NK-92 (cell line): ENCODE data around the gene KIAA0753.

Source experiments
- DNase-seq: peaks from one replicate; lab custom pipeline; 2025; ENCODE audit not compliant: unreplicated experiment; lab: John Stamatoyannopoulos, UW

Gene KIAA0753

DNA sequence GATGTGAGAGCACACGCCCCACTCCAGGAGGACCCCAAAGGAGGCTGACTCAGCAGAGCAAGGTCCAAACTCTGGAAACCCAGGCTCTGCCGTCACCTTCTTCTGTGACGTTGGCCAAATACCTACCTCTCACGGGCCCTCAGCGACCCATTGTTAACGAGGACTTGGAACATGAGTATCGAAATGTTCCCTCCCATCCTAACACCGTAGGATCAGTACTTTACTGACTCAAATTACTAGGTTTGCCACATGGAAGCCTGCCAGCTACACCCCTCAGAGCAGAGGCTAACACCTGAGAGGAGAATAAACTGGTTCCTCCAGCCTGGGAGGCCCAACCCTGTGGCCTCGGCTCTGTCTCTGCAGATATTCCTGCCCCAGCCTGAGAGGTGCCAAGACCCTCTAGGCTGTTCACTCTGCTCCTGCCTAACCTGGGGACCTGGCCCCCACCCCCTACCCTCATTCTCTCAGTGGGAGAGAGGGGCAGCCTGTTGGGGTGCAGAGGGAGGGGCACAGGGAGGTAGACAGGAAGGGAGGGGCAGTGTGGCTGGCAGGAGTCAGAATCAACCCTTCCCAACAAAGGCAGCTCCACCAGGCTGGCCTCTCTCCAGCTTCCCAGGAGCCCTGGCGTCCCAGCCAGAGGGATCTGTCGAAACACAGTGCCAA is 88.5 kb downstream of the KIAA0753 start:
- no peak for DNase-seq

DNA sequence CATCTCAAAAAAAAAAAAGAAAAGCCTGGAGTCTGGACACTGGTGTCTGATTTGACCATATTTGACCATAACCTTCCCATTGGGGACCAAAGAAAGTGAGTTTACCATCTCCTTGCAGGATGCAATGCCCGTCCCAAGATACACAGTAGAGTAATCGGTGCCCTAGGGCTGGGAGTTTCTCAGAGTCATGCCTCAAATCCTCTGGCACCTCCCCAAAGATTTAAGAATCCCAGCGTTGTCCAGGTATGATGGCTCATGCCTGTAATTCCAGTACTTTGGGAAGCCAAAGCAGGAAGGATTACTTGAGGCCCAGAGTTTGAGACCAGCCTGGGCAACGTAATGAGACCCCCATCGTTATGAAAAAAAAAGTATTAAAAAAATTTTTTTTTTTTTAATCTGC is 89.2 kb downstream of the KIAA0753 start:
- DNase-seq: no peak

DNA sequence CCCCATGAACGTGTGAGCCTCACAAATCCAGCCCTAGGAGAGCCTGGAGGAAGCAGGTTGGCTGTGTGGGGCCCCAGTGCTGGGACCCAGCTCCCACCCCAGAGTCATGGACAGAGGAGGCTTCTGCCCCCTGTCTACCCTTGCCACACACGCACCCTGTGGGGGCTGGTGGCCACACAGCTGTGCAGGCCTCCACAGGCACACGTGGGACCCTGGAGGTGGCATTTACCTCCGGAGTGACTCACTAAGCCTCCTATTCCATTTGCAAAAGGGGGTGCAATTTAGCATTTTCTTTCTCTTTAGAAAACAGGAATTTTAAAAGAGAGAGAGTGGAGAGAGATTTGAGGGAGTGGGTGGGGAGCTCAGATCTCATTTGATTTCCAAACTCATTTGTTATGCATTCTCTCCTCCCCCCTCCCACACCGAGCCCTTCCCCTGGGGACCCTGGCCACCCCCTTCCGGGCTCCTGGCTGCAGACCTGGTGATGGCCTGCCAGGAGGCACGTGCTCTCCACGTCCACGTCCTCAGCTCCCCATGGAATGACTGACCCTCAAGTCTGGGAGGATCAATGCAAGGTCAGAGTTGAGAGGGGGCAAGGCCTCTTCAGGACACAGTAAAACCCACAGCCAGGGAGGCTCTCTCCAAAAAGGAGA is 91.0 kb downstream of the KIAA0753 start:
- no peak for DNase-seq

DNA sequence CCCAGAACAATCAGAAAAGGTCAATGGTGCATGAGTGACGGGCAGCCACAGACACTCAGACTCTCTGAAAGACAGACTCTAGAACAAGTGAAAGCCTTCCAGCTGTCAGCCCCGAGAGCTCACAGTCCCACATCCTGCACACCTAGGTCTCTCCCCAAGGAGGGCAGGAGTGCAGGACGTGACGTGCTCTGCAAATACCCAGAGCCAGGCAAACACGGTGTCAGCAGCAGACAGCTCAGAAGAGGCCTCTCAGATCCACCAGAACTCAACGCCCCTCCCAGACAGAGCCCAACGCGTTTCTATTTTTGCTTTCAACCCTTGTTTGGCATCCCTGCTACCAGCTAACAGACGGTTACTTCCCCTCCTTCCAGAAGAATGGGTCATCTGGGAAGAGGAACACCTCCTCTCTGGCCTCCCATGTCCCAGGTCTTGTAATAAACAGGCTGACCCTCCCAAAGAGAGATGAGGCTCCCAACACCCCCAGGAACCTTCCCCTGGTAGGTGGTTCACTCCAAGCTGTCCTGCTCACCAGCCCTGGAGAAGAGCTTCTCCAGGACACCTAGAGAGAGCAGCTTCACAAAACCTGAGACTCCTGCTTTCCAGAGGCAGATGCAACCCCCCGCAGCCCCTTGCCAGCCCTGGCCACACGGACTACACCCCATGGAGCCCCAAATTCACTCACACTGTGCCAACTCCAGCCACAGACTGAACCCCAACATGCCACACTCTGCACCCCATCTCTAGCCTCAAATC is 91.8 kb downstream of the KIAA0753 start:
- DNase-seq: no peak

DNA sequence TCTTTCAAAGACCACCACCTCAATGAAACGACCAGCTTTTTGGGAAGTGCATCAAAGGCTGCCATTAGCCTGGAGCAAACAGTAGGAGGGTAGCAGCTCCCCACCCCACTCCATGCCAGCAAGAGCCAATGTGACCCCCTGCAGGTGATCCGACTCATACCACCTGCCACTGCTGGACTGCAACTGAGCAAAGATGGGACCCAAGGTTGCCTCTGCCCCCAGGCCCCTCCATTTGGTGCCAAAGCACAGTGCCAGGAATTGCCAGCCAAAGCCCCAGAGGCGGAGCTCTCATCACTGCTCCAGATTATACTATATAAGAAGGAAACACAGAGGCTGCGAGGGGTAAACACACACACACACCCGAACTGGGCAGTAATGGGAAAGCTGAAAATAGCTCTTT is 92.5 kb downstream of the KIAA0753 start:
- DNase-seq: no peak

DNA sequence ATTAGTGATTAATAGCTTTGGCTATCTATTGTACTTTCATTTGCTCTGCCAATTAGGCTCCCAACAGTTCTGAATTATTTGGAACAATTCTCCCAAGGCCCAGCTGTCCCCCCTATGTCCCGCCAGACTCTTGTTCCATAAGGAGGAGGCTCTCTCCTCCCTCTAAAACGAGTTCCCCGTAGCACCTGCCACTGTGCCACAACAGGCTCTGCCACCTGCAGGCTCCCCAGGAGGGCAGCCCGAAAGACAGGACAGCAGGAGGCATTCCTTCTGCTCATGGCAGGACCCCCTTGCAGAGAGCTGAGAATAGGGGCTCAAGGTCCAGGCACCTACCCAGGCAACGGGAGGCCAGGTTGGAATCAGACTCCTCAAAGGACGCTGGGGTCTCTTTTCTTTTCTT is 93.2 kb downstream of the KIAA0753 start:
- no peak for DNase-seq

DNA sequence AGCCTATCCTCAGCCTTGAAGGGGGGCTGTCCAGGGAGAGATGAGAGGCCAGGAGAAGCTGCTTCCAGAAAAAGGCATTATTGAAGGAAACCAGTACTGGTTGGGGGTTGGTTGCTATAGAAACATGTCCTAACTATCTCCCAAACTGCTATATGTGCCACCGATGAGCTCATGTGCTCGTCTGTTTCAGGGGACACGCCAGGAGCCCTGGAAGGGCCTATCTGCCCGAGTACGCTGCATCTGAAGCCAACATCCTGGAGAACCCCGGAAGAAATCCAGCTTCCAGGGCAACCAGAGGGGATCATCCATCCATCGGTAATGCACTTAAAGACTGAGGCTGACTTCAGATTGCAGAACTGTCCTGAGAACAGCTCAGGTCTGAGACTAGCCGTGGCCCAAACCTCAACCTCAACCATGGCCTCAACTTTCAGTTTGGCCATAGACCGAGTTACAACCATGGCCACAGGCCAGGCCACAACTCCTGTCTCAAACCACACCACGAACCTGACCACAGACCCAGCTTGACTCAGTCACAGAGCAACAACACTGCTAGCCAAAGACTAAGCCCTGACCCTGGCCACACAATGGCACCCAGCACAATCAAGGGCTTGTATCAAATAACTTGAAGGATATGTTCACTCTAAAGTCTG is 94.3 kb downstream of the KIAA0753 start:
- no peak for DNase-seq

DNA sequence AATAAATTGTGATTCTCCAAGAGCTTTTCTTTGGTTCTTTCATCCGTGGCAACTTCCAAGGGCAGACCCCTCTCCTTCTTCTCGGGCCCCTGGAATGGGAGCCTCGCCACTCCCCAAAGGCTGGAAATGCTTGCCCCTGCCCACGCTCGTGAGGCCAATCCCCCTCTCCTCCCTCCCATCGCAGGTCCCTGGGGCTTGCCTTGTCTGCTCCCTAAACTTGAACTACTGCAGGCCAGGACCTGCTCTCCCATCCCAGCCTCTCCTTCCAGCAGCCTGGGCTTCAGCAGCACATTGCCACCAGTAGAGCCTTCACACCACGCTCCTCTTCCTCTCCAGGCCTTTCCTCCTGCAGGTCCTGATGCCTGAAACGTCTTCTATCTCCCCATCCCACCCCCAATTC is 95.2 kb downstream of the KIAA0753 start:
- DNase-seq: no peak

DNA sequence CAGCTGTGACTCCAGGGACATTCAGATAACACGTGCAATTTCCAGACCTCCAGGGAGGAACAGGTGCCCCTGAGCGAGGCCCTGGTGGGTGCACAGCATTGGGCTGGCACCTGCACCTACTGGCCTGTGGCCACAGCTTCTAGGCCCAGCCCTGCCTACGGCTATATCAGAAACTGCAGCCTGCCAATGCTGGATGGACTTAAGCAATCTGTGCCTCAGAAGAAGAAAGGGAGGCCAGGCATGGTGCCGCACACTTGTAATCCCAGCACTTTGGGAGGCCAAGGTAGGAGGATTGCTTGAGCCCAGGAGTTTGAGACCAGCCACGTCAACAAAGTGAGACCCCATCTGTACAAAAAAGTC is 96.5 kb downstream of the KIAA0753 start:
- DNase-seq: no peak

DNA sequence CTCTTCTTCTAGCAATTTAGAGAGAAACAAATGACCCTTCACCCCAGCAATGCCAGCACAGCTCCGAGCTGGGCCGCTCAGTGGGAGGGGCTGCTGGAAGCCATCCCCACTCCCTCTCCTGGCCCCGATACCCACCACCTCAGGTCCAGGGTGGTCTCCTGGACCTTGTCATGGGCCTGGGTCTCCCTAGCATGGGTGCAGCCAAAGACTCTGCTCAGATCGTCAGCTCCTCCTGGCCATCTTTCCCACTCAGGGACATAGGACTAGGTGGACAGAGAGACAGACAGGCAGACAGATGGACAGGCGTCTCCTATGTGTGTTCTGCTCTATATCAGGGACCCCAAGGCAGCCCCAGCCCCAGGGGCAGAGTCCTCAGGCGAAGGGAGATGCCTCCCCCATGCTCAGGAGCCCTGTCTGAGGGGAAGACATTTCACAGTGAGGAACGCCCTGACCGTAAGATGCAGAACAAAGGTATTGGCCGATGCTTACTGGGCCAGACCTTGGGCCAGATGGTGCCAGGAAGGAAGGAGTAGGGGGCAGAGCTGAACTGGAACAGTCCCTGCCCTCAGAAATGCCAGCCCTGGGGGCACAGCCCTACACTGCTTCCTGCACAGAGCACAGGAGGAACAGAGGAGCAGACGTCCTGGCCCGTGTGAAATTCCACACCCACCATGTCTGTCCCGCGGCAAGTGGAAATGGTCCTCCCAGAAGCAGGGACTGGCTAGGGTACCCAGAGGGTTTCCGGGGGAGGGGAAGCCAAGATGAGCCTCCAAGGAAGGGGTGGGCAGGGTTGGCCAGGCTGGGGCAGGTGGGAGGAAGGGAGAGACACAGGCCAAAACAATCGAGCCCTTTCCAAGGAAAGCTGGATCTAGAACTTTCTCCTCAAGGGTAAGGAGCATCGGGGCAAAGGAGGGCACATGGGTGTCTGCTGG is 97.2 kb downstream of the KIAA0753 start:
- DNase-seq: no peak

DNA sequence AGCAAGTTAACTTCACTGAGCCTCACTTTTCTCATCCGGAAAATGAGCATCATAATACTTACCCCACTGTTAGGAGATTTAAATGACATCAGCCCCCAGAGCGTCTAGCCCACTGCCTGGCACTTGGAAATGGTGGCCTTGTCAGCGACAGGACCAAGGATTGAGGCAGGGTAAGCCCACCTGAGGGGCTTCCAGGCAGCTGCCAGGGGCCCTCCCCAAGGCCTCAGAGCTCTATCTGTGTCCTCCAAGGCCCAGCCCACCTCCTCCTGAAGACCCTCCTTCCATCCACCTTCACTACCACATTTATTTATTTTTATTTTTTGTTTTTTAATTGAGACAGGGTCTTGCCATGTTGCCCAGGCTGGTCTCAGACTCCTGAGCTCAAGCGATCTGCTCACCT is 97.9 kb downstream of the KIAA0753 start:
- DNase-seq: no peak

DNA sequence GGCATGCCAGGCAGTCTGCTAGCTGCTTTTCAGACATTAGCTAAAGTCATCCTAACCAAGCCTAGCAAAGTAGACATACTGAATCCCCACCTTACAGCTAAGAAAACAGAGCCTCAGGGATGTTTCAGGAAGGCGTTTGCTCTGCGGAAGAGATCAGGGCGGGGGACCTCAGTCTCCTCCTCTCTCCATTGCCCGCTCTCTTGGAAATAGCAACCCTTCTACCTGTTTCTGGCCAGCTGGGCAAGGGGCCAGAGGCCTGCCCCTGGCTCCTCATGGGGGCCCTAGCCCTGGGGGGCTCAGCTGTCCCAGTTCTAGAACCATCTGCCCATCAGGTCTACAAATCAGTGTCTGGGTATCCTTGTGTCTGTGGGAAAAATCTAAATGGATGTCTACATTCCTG is 98.6 kb downstream of the KIAA0753 start:
- no peak for DNase-seq

DNA sequence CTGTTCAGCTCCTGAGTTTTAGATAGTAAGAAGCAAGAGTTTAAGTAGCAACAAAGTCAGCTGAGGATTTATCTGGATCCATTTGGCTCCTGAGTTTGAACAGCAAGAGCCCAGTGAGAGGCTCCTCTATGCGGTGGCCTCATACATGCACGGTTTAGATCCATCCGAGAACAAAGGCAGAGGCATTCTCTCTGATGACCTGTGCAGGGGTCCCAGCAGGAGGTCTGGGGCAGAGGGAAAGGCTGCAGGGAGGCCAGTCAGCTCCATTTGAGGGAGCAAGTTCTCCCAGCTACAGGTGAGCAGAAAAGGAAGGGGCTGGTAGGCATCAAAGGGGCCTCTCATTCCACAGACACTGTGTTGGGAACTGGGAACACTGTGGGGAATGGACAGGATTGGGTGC is 100.6 kb downstream of the KIAA0753 start:
- DNase-seq: no peak

DNA sequence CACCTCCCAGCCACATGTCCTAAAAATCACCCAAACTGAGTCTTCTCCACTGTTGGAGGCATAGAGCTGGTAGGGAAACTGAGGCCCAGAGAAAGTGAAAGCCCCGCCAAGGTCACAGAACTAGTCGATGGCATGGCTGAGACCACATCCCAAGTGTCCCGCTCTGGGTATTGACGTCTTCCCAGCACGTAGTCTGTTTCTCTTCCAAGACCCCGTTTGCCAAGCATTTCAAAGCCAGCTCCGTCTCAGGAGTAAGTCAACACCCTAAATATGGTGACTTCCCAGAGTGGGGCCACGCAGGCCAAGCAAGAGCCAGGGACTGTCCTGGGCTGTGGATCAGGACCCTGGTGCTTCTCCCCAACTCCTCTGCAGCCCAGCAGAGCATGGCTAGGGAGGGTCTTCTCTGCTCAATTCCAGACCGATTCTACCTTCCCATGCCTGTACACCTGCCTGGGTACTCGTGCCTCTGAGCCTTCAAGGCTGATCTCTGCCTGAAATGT is 103.9 kb downstream of the KIAA0753 start:
- no peak for DNase-seq

DNA sequence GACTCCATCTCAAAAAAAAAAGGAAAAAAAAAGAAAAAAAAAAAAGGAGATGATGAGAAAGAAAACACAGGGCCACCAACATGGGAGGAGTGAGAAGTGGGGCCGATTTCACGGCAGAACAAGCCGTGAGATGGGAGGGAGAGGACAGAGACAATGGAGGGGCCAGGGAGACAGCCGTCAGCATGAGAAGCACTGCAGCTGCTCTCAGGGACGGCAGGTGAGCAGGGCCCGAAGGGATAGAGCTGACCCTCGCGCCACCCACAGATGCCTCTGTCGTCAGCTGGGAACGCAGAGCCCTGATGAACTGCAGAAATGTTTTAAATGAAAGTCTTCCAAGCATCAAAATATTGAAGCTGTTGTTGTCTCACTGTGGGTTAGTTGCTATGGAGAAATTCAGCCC is 104.5 kb downstream of the KIAA0753 start:
- DNase-seq: no peak

DNA sequence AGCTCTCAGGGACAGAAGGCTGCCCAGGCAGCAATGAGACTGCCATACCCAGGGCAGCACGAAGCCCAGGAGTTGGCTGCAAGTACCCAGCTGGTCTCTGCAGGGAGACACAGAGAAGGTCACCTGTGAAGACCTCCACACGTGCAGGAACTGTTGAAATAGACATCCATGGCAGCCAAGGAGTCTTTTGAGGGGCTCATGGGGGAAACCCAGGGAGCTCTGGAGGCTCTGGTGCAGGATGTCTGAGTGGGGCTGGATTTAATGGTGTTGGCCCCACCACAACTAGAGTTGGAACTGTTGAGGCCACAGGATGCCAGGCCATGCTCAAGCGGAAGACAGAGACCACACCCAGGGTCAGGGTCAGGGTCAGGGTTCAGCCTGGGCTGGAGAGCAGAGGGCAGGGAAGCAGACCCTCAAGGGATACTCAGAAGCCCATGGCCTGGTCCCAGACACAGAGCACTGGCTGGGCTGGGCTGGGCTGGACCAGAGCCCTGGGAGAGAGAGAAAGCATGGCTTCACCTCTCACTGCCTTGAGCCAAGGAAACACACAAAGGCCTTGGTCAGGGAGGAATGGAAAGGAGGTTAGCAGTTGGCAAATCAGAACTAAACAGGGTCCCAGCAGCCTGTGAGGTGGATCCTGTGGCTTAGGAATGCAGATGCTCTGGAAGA is 105.5 kb downstream of the KIAA0753 start:
- DNase-seq: no peak

DNA sequence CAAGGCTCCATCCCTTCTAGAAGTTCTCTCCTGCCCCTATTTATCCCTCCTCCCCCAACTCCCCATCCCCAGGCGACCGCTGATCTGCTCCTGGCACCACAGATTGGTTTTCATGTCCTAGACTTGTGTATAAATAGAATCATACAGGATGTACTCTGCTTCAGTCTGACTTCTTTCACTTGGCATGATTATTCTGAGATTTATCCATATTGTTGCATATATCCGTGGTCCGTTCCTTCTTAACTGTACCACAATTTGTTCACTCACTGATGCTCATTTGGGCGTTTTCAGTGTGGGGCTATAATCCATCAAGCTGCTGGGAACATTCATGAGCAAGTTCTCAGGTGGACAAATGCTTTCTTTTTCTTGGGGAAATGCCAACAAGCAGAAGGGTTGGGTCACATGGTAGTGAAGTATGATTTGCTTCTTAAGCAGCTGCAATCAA is 108.0 kb downstream of the KIAA0753 start:
- DNase-seq: no peak

DNA sequence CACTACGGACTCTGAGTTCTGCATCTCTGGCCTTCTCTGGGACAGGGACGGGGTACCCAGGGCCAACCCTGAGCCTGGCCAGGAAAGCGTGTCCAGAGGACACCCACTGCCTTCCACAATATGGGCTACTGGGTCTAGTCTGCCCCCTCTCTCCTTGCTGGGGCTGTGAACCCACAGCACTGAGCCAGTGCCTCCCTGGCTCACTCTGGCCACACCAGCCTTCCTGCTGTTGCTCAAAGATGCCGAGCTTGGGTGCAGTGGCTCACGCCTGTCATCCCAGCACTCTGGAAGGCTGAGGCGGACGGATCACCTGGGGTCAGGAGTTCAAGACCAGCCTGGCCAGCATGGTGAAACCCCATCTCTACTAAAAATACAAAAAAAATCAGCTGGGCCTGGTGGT is 108.9 kb downstream of the KIAA0753 start:
- DNase-seq: no peak

DNA sequence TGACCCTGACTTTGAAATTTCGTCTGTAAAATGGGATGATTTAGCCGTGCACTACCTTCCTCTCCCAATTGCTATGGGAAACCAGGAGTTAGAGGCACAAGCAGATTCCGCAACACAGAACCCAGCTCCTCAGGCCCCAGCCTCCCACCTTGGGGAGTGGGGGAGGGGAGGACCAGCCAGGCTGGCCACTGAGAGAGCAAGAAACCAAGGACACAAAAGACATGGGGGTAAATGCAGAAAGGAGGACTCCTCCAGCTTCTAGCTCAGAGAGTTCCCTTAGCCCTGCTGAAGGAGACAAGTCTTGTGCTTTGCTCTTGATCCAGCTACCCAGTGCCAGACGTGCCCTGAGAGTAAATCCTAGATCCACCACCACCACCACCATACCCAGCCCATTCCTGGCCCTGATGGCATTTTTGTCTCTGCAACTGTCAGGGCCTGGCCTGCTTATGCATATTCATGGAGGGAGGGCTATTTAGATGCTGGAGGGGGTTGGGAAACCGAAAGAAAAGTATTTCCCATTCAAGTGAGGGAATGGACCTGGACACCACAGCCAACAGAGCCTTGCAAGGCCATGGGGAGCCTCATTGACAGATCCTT is 110.1 kb downstream of the KIAA0753 start:
- no peak for DNase-seq

DNA sequence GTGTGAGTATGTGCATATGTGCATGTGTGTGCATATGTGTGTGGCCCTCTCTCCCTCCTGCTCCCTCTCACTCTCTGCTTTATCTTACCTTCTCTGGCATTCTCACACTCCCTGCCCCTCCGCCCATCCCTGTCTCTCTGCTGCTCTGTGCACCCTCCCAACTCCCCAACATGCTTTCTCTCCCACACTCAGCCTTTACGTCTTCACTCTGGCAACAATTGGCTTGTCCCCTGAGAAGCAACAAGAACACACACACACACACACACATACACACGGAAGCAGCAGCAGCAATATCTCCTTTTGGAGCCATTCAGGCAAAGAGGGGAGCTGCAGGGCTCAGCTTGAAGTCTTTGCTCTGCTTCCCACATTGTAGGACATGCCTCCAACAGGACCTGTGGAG is 112.0 kb downstream of the KIAA0753 start:
- DNase-seq: no peak
